ENCODE data around the gene CTR9. TPM values are rescaled to one million over a fixed set of nuclear protein-coding genes. Genes with fewer than 3 reads are reported as not detected.
A peak's percentile ranks its signal among the peaks of the same experiment; 100 is the strongest.

The CTR9 gene
- total and polyA plus RNA-seq, 2 of the 13 experiments (the other 11 are each of a cell fraction or from before 2014, with no cell fraction given) = 6.6 to 22.1 TPM

GRCh38 chr11:10798330-10798928 lies 47.4 kb downstream of the CTR9 start:
- BruUV-seq (replicated peaks) = no TSS peak

GRCh38 chr11:10800292-10800691 lies 49.2 kb downstream of the CTR9 start:
- Histone ChIP-seq H3K4me2 (ENCODE audit: low read depth, low read length) (no peak overlapping the region), H2AFZ (ENCODE audit: low read length) (no peak overlapping the region), H3K4me1 (ENCODE audit: insufficient read depth, low read length) (peaks cover 22% of the 10 kb centered on the region), H3K27me3 (ENCODE audit: control insufficient read depth in 1 of 2, insufficient read depth in 2 of 2, low read length in 2 of 2) (no peaks in the 10 kb centered on the region), H3K9ac (ENCODE audit: insufficient read depth, low read depth, low read length) (no peak overlapping the region), H3K4me3 (replicated peaks in 1 of 3; ENCODE audit: insufficient read depth in 1 of 3, low read depth in 2 of 3, low read length in 3 of 3) (no peak overlapping the region), H3K9me3 (ENCODE audit: low read length) (no peaks in the 10 kb centered on the region), H3K36me3 (replicated peaks in 1 of 2; ENCODE audit: control insufficient read depth in 1 of 2, insufficient read depth in 2 of 2, low read length in 2 of 2) (peaks cover 31 to 89% of the 10 kb centered on the region in 2 experiments), H4K20me1 (ENCODE audit: insufficient read depth, low read length) (peaks cover 18% of the 10 kb centered on the region; the same call in 1 of the 2 replicates), H3K79me2 (ENCODE audit: insufficient read depth, low read length) (peaks cover 15% of the 10 kb centered on the region), H3K27ac (ENCODE audit: extremely low read length, insufficient read depth, low read length) (no peak overlapping the region)
- POLR2A ChIA-PET = interaction anchor here (1.6 to 6.6 kb wide), 2 partner anchors 8 kb away, joined by 3 to 104 read pairs; partner anchors contain the start of gene EIF4G2
- no peak for DNase-seq (ENCODE audit: low spot score)
- in situ Hi-C loops (cut with HindIII; ENCODE audit: extremely low pct_ligation_motif_present, low pct_unique_long_range_greater_than_20kb) (no loop called here), intact Hi-C loops (cut with micrococcal nuclease; ENCODE audit: unreplicated experiment) (no loop called here)
- no peak for FAIRE-seq
- ATAC-seq = no peak
- BruUV-seq (replicated peaks) = TSS peak; percentile 19
- TF ChIP-seq POLR2AphosphoS2 (IDR thresholded peaks at IDR 0.05; ENCODE audit: low read depth, low read length) (0 out of 2 replicates have a peak, but pooled peaks have one; percentile 37), FOXA3 (CRISPR knock-in tag; IDR thresholded peaks at IDR 0.05) (no peak), KDM2A (CRISPR knock-in tag; IDR thresholded peaks at IDR 0.05; ENCODE audit: borderline replicate concordance, low read depth) (no peak)
- CTCF ChIA-PET (ENCODE audit: low intra/inter-chr PET ratio, low total read pairs) = no interaction called here
- WGBS (ENCODE audit: low lambda C conversion rate) = 91% methylated on average over 2 of the region's 2 CpGs

More at GRCh38 chr11:10798330-10798928, 47.4 kb downstream of the CTR9 start:
- in situ Hi-C loops (cut with HindIII; ENCODE audit: extremely low pct_ligation_motif_present, low pct_unique_long_range_greater_than_20kb) = no loop called here
- H3K27ac ChIP-seq (ENCODE audit: extremely low read length, insufficient read depth, low read length) = no peak overlapping the region
- 0 out of 2 replicates have a peak, but pooled peaks cover 4% of the 10 kb centered on the region for H3K4me1 ChIP-seq (ENCODE audit: insufficient read depth, low read length)
- H3K79me2 ChIP-seq (ENCODE audit: insufficient read depth, low read length) = no peaks in the 10 kb centered on the region
- ChIA-PET CTCF (ENCODE audit: low intra/inter-chr PET ratio, low total read pairs) (no interaction called here), POLR2A (interaction anchor here (0.8 to 6.6 kb wide), 3 partner anchors 10 to 60 kb away, joined by 3 to 104 read pairs (median 3); partner anchors contain the start of gene EIF4G2)
- no peak for TF ChIP-seq THYN1 (CRISPR knock-in tag; IDR thresholded peaks at IDR 0.05; ENCODE audit: borderline replicate concordance, low read depth)
- peaks cover 25 to 70% of the 10 kb centered on the region in 2 experiments for H3K36me3 ChIP-seq (replicated peaks in 1 of 2; ENCODE audit: control insufficient read depth in 1 of 2, insufficient read depth in 2 of 2, low read length in 2 of 2)
- no peak overlapping the region for H3K4me2 ChIP-seq (ENCODE audit: low read depth, low read length)
- H3K4me3 ChIP-seq (replicated peaks in 1 of 3; ENCODE audit: insufficient read depth in 1 of 3, low read depth in 2 of 3, low read length in 3 of 3) = no peak overlapping the region
- no peak for DNase-seq (ENCODE audit: low spot score)
- no peaks in the 10 kb centered on the region for H3K9me3 ChIP-seq (ENCODE audit: low read length)
- H3K27me3 ChIP-seq (ENCODE audit: control insufficient read depth in 1 of 2, insufficient read depth in 2 of 2, low read length in 2 of 2) = no peaks in the 10 kb centered on the region
- ATAC-seq = no peak
- no peak for FAIRE-seq
- no peak overlapping the region for H2AFZ ChIP-seq (ENCODE audit: low read length)
- H3K9ac ChIP-seq (ENCODE audit: insufficient read depth, low read depth, low read length) = no peak overlapping the region
- intact Hi-C loops (cut with micrococcal nuclease; ENCODE audit: unreplicated experiment) = no loop called here
- H4K20me1 ChIP-seq (ENCODE audit: insufficient read depth, low read length) = peaks cover 14% of the 10 kb centered on the region; the same call in 1 of the 2 replicates
- 99% methylated on average over 4 of the region's 4 CpGs for WGBS (ENCODE audit: low lambda C conversion rate)

All from HepG2 (cell line).